C4-2B (cell line): ENCODE measurements around the gene TH.

Source experiments
- H3K27ac ChIP-seq: fragments of 450-650 bp; 2 replicates; pipeline ENCODE4 v1.5.1; 2017
- ZFX ChIP-seq: fragments of 450-650 bp; IDR thresholded peaks from 2 replicates; pipeline ENCODE4 v1.6.1; 2017
- TF ChIP-seq, protein P1 (sequence below): fragments of 450-650 bp; conservative IDR thresholded peaks from 2 replicates; pipeline ENCODE4 v1.5.1; 2017; ENCODE audit warnings: mild to moderate bottlenecking

Gene TH

DNA sequence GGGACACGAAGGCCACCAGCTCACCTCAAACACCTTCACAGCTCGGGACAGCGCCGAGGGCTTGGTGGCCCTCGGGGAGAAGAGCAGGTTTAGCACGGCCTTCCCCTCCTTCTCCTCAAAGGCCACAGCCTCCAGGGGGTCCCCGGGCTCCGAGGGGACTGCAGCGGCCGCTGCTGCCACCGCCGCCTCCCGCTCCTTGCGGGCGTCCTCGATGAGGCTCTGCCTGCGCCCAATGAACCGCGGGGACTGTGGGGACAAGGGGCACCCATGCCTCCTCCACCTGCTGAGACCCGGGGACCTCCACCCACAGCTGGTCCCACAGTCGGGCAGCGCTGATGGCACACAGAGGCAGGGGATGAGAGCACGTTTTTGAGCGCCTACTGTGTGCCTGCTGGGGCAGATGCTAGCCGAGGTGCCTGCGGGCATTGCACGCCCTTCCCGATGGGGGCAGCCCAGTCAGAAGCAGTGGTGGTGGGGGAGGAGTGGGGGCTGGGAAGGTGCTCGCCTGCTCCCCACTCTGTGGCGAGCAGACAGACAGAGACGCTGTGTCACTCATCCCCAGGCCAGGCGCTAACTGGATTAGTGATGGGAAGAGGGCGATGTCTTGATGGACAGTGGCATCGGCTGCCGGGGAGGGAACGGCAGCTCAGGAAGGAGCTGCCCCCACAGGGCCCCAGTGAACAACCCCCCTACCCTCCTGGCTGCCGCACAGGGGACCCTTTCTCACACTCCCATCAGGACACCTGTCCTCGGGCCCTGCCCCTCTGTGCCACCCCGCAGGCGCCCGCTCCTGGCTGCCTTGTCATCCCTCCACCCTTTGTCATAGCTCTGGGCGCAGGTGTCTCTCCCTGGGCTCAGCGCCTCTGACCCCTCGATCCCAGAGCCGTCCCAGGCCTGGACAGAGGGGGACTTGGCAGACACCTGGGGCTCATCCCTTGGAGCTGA, 1.7 kb downstream of the TH start:
- TF ChIP-seq, protein P1, sequence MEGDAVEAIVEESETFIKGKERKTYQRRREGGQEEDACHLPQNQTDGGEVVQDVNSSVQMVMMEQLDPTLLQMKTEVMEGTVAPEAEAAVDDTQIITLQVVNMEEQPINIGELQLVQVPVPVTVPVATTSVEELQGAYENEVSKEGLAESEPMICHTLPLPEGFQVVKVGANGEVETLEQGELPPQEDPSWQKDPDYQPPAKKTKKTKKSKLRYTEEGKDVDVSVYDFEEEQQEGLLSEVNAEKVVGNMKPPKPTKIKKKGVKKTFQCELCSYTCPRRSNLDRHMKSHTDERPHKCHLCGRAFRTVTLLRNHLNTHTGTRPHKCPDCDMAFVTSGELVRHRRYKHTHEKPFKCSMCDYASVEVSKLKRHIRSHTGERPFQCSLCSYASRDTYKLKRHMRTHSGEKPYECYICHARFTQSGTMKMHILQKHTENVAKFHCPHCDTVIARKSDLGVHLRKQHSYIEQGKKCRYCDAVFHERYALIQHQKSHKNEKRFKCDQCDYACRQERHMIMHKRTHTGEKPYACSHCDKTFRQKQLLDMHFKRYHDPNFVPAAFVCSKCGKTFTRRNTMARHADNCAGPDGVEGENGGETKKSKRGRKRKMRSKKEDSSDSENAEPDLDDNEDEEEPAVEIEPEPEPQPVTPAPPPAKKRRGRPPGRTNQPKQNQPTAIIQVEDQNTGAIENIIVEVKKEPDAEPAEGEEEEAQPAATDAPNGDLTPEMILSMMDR, result no peak
- TF ChIP-seq ZFX, result no peak
- H3K27ac ChIP-seq, result no peak overlapping the region

DNA sequence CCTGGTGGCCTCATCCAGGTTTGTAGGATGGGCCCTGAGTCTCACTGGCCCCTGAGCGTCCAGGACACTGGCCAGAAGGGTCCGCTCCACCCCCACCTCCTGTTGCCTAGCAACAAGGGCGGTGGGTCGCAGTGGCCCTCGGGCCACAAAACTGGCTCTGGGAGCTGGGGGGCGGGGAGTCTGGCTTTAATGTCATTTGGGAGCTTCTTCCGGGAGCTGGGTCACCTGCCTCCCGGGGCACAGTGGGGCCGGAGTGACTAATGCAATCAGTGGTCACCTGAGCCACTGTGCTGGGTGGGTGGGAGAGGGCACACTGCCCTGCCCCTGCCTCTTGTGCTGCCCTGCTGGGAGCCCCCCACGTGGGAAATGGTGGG, 2.6 kb downstream of the TH start:
- no peak overlapping the region for H3K27ac ChIP-seq
- TF ChIP-seq ZFX, result no peak
- TF ChIP-seq, protein P1, result no peak

DNA sequence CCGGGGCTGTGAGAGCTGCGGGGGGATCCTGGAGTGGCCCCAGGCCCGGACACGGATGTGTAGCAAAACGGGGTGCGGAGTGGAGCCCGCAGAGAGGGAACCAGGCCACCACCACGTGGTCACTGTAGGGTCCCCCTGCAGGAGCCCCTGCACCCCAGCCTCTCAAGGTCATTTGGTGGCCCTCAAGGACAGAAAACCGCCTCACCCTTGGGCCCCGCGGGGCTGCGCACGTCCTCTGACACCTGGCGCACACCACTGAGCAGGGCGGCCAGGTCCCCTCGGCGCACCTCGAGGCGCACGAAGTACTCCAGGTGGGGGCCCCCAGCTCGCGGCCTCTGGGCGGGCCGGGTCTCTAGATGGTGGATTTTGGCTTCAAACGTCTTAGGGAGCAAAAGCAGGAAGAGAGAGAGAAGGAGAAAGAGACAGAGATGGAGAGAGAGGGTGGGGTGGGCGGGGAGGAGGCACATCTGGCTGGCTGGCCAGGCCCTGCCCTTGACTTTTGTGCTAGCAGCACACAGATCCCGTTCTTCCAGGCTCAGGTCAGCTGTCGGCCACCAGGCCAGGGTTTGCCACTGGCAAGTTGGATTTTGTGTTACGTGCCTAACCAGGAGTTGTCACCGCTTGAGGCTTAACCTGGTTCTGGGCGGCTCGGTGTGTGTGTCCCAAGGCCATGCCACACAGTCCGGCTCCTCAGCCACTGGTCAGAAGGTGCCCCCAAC, 3.2 kb downstream of the TH start:
- H3K27ac ChIP-seq, result no peak overlapping the region
- TF ChIP-seq, protein P1, result no peak
- no peak for TF ChIP-seq ZFX

DNA sequence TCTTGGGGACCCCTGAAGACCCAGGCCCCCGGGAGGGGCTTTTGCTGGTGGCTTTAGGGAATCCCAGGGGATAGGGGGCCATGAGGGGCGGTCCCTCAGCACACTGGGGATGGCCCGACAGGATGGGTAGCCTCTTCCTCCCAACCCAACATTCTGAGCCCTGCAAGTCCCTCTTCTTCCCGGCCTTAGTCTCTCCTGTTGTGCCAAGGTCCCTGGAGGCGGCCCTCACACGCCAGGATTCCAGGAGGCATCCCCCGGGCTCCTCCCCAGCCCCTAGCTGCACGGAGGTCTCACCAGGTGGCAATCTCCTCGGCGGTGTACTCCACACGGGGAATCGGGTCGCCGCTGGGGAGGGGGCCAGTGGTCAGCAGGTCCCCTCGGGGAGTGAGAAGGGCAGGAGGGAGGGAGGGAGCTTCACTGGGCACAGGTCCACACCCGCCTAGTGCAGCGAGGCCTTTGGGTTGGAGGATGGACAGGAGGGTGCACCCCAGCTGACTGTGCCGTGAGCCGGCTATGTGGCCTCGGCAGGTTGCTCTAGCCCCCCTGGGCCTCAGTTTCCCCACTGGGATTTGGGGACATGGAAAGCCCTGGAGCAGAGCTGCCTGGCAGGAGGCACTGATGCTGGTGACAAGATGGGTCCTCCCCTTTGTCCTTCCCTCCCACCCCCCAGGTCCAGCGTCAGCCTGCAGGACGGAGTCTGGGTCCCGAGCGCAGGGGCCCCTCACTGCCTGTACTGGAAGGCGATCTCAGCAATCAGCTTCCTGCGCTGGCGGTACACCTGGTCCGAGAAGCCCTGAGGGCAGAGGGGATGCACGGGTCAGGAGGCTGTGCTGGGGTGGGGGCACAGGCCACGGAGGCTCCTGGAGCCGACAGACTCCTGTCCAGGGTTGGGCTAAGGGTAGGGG, 4.2 kb downstream of the TH start:
- no peak for TF ChIP-seq ZFX
- TF ChIP-seq, protein P1, result no peak
- H3K27ac ChIP-seq, result no peak overlapping the region

DNA sequence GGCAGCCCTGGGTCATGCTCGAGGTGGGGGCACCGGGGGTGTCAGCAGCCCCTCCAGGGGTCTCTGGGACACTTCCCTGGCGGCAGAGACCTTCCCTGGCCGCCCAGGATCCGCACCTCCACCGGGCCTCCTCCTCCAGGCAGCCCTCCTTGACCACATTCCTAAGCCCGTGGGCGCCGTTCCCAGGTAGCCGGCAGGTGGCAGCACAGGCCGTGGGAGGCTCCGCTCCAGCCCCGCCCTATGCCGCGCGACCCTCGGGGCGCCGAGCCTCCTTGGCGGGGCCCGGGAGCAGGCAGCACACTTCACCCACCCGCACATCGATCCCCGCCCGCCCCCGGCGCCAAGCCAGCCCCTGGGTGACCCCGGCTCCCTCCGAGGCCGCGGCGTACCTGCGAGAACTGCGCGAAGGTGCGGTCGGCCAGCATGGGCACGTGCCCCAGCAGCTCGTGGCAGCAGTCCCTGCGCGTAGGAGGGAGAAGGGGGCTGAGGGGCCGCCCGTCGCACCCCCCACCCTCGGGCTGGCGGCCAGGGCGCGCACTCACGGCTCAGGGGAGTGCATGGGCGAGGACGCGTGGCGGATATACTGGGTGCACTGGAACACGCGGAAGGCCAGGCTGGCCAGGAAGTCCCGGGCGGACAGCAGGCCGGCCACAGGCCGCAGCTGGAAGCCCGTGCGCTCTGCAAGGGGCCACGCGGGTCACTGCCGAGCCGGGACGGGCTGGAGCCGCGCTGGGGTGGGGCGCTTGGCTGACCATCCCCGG, 5.3 kb downstream of the TH start:
- no peak overlapping the region for H3K27ac ChIP-seq
- no peak for TF ChIP-seq ZFX
- TF ChIP-seq, protein P1, result peak; percentile 94

DNA sequence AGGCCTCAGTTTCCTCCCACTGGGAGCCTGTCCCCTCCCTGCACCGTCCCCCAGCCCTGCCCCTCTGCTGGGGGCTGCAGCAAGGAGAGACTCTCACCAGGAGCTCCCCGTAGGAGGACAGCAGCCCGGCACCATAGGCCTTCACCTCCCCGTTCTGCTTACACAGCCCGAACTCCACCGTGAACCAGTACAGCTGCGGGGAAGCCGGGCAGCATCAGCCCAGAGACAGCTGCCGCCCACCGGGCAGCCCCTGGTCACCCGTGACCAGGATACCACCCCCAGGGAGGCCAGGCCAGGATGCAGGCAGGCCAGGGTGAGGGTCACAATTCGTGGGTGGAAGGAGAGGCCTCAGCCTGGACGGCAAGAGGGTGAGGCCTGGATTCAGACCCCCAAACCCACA, 6.0 kb downstream of the TH start:
- no peak overlapping the region for H3K27ac ChIP-seq
- TF ChIP-seq, protein P1, result no peak
- no peak for TF ChIP-seq ZFX
